Measurements from ENCODE around the gene SLC22A3.
A peak's percentile ranks its signal among the peaks of the same experiment; 100 is the strongest.
"Not testable (repeated sequence)": the region's sequence is repeated elsewhere in the genome, so short reads cannot be mapped to it uniquely, and the experiment has no call there.

Gene SLC22A3

DNA sequence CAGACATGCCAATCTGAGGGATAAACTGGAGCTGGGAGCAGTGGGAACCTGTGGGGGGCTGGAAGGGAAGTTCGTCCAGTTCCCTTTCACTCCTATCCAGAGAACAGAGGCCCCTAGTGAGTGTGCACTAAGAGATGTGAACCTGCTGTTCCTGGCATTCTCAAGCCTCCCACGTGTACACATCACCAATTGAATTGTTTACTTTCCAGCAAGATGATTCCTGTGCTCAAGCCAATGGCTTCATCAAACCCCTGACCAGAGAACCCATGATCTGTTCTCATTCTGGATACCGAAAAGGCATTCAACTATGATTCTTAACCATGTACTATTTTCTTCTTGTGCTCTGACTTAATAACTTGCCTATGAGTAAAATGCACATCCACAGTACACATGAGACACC is 10.2 kb upstream of the SLC22A3 start:
- DNase-seq = no peak

DNA sequence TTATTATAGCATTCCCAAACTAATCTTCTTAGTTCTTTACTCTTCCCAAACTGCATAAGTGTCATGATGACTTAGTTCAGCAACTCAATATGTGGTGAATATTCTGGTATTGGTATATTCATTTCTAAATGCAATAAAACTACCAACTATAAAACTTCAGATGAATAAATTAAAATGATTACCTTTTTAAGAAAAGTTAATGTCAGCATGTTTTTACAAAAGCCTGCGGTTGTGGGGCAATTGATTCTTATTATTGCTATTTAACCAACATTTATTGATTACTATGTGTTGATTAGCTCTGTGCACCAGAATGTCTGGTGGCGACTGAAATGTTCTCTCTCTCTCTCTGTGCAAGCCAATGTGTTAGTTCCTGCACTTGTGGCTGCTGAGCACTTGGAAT is 5.0 kb upstream of the SLC22A3 start:
- DNase-seq = no peak

DNA sequence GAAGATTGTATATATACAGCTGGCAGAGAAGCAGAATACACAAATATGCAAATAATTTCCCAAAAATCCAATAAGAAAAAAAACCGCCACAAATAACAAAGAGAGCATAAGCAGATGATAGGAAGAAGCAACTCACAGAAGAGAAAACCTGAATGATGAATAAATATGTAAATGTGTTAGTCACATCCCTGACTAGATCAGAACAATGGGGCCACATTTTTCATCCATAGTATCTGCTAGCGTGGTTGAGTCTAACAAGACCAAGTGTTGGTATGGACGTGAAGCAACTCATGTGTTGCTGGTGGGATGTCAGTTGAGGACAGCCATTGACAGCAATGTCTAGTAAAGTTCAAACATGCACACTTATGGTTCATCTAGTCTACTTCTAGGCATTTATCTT is 3.9 kb upstream of the SLC22A3 start:
- no peak for DNase-seq

DNA sequence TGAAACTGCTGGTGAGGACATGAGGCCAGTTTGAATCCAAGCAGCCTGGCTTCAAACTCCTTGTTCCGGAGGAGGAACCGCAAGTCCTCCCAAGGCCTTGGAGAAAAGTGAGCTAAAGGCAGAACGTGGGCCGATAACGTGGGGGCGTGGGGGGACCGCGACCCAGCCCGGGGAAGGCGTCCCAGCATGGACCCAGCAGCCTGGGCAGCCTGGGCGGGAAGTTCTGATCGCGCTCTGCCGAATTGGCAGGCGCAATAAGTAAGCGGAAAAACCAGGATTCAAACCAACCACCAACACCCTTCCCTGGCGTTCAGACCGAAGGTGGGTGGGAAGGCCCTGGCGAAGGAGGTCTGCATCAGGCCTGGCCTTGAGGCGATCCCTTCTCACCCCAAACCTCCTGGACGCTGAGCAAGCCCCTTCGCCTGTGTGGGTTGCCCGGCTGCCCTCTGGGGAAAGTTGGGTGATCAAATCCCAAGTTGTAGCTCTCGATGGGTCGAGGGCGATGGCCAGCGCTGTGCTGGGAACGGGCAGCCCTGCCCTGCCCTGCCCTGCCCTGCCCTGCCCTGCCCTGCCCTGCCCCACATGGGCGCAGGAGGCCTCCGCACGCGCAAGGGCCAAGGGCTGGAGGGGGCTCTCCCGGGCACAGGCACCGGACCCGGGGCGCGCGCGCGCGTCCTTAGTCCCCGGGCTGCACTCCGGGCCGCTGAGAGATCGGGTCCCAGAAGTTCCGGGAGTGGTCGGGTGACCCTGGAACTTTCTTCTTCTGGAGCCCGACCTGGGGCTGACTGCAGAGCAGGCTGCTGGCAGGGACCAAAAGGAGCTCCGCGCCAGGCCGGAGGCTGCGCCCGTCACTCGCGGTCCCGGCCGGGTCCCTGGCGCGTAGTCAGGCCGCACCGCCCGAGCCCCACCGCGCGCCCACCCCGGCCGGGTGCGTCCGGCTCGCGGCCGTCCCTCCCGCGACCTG is 637 bp upstream of the SLC22A3 start:
- no peak for DNase-seq

DNA sequence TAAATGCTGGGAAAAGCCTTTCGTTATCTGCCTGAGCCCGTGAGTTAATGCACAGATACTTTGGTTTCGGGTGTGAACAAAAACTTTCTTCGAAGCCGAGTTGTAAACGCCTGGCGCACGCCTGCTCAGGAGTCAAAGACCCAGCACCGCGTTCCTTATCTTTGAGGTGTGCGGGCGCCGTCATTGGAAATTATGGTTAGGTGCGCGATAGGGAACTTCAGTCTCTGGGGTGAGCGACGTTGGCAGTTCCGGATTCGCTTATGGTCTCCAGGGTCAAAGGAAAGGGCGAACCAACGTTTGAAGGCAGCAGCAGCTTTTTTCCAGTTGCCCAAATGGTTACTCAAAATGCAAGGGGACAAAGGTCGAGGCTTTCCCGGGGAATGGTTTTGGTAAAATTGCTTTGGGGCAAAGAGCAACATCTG is 853 bp downstream of the SLC22A3 start:
- DNase-seq = no peak

DNA sequence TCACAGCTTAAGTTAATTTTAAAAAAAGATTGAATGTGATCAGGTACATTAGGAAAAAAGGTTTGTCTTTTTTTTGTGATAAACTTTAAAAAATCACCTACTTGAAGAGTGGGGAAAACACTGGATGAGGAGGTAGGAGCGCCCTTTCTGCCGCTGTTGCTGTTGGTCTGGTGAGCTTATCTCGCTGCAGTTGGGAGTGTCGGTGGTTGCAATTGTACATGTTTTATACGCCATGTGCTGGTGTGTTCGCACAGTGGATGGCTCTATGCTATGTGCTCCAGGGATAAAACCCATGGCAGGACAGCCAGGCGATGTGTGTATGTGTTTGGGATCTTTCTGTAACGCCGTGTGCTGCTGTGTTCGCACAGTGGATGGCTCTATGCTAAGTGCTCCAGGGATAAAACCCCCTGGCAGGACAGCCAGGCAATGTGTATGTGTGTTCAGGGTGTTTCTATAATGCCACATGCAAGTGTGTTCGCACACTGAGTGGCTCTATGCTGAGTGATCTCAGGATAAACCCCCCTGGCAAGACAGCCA is 1.7 kb downstream of the SLC22A3 start:
- DNase-seq = no peak

DNA sequence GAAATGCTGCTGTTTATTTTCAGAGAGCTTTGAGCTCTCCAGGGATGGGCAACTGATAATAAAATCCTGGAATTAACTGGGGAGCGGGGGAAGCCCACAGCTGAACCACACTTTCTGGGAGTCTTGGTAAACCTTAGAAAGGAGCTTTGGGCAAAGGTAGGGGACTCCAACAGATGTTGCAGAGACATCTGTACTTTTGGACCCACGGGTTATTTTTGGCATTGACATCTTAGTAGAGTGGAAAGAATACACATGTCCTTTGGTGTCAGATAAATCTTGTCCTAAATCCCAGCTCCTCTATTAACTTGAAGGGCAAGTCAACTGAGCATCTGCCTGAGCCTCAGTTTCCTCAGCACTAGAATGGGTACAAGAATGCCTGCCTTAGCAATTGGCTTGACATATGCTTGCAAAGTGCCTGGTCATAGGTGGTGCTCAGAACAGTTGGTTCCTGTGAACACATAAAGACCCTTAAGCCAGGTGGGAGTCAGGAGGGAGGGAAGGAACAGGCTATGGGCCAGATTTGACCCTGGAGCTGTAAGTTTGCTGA is 5.8 kb downstream of the SLC22A3 start:
- no peak for DNase-seq

DNA sequence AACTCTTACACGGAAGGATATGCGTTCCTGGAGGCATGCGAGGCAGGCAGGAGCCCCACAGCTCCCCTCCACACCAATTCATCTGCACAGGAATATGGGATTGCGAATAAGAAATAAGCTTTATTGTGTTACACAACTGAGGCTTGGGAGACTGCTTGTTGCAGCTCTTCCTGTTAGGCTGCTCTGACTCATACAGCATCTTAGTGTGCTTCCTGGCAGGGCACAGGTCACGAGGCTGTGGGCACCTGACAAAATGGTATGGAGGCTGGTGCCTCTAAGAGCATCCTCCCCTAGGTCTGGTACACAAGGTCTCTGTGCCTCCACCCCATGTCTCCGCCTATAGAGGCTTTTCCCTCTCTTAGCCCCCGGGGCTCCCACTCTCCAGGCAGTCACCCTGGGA is 6.8 kb downstream of the SLC22A3 start:
- no peak for DNase-seq

DNA sequence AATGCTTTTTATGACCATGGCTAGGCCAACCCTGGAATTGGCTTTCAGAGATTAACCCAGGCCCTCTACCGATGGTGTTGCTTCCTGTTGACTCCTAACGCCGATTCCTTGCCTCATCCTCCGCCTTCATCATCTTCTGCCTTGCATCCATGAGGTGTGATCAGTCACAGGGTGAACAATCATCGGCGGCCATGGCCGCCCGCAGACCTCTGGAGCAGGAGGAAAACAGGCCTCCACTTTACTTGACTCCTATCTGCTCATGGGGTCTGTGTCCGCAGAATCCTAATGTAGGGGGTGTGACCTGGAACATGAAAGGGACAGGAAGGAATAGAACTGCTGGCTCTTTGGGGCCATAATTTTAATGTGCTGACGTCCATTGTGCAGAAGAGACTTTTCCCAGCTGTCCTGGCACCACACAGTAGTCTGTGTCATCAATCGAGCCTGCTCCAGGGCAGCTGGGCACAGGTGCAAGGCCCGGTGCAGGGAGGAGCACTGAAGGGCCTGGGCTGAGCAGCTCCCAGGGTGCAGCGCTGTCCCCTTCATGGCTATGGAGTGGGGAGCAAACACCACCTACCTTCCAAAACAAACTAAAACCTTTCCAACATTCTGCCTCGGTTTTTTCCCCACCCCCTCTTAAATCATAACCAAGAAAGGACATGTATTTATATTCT is 8.0 kb downstream of the SLC22A3 start:
- DNase-seq = peak; percentile 49 to 80

DNA sequence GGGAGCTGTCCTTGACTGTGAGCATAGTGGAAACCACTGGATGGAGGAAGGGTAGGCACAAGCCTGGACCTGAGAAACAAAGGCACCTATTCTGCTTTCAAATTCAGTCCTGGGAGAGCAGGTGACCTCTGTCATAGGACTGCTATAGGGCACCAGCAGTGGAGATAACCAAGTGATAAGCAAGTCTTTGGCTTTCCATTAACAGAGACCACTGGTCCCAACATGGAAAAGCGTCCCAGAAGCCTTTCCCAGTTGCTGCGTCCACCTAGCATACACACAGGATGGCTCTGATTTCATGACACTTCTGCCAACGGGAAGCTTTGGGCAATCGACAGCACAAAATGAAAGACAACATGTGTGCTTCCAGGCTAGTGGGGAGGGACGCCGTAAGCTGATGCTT is 8.9 kb downstream of the SLC22A3 start:
- no peak for DNase-seq

DNA sequence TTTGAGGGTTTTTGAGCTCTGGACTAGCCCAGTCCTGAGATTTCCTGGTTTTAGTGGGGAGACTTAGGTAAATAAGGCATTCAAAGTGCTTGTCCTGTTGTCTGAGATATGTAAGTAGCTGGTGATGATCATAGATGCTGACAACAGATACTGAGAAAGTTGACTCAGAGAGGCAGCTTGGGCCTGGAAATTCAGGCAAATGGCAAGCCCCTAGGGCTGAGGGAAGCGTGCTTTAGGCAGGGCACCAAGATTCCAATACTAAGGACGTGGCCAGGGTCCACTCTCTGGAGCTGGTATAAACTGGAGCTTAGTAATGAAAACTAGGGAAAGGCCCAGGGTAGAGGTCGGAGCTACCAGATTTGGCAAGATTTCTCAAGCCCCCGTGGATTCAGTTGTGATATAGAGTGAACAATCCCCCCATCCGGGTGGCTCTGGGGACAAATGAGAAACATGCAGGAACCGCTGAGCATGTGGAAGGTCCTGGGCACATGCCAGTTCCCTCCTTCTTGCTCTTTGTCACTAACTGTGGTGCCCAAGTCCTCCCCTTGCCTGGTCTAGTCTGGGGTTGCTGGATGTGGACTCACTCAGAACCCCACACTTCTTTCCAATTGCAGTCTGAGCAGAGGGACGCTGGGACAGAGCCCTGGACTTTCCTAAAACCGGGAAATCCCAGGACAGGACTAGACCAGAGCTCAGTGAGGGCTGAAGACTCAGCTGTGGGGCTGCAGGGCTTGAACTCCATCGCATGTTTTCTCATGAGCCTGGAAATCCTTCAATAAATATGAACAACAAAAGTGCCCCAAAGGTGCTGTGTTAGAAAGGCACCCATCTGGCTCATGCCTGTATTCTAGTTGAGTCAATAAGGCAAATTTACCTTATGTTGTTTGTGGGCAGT is 10.3 kb downstream of the SLC22A3 start:
- DNase-seq = no peak

DNA sequence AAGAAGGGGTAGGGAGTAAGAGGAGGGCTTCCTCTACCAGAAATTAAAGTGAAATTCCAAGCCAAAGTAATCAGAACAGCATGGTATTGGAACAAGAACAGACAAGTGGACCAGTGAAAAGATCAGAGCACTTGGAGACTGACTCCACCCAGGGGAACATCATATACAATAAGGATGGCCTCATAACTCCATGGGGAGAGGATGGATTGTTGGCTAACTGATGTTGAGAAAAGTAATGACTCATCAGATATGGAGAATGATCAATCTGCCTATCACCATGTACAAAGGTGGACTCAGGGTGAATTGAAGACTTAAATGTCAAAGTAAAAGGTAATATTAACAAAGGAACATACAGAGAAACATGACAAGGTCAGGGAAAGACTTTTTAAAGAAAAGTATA is 12.8 kb downstream of the SLC22A3 start:
- DNase-seq = no peak

DNA sequence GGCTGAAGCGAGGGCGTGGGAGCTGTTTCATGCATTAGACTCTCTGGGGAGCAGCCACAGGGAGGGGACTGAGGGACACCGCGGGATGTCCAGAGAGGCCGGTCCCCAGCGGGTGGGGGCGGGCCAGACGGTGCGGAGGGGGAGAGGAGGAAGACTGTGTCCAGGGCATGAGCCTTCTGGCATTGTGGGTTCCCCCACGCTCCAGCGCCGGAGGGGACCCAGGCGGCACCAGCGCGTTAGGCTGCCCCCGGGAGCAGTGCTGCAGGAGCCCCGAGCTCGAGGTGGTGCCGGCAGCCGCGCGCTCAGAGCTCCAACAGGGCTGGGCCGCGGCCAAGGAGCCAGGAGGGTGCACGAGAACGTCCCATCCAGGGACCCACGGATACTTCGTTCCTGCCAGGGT is 14.4 kb downstream of the SLC22A3 start:
- DNase-seq = no peak

DNA sequence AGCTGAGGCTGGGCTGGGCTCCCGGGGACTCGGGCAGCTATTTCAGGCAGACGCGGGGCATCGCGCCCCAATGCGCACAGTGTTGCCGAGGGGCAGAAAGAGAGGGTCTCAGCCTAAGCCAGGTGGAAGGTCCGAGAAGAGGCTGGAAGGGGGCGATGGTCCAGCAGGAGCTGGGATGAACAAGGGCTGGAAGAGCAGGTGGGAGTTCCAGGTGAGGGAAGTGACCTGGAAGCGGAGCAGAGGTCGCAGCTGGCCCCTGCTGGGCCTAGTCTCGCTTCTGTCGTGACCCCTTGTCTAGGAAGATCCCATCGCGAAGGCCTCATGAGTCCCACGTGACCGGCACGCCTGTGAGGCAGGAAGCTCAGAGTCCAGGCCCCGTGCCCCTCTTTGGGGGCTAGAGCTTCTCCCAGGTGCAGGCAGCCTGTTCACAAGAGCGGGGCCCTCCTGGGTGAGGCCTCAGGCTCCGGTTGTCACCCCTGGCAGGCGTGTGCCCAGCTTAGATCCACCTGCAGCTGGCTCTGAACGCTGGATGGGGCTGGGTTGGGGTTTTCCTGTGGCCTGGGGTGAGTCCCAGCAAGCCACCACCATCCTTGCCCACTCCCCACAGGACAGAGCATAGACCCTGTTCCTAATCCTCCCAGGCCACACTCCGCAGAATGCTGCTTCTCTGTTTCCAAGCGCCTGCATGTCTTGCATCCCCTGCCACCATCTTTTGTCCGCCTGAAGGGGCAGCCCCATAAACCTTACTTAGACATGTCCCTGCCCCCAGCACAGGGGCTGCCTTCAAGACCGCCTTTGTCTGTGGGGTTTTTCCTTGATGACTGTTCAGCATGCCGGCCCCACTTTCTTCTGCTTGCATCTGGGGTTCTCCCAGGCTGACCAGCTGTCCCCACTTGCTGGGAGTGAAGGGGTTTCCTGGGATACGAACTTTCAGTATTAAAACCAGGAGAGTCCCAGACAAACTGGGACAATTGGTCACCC is 15.1 kb downstream of the SLC22A3 start:
- DNase-seq = no peak

DNA sequence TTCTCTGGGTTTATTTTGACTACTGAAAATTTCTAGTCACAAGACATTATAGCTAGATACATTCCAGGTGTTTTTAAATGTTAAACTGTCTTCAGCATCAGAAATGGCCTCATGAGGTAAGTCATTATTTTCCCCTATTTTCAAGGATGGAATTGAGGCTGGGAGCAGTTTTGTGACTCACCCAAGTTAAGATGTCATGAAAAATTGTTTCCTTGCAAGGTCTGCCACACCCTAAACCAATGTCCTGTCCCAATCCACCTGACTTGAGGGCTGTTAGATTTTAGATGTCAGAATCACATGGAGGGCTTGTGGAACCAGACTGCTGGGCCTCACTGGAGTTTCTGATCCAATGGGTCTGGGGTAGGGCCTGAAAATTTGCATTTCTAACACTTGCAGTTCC is 16.9 kb downstream of the SLC22A3 start:
- no peak for DNase-seq

DNA sequence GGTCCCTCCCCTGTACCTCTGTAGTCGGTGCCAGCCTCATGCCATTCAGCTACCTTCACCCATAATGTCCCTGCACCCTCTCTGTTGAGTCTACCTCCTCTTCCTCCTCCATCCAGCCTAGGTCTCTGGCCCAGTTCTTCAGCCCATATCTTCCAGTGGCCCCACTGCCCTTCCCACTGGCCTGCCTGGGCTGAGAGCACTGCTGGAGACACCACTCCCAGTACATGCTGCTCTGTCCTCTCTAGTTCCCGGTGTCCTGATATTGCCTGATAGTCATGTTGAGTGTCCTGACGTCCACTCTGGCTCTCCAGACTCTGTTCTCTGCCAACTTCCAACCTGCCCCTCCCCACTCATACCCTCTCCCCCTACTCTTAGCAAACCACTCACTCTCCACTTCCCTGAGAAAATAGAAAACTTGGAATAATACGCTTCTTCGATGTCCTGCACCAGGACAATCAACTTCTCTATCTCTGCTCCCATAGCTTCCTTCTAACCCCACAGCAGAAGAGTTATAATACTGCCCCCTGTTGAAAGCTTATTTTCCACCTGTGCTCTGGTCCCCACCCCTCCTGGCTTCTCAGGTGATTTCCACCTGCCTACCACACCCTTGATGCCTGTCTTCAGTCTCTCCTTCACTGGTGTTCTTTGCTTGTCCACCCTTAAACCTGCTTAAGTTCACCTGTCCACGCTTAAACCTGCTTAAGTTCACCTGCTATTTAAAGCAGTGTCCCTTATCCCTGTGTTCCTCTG is 19.8 kb downstream of the SLC22A3 start:
- no peak for DNase-seq

DNA sequence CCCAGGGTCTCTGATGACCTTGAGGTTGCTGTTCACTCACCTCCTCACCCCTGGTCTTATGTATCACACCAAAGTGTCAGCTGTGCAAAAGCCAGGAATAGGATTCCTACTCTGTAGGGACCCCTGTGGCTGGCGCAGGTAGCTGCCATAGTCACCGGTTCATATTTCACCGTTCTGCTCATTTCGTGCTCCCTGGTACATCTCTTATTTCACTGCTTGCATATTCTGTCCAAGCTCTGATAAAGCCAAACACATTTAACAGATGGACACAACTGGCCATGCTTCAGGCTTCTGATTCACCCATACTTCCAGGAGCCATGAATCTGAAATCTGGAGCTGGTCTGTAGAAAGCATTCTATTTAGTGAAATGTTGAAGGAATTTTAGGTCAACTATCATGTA is 20.5 kb downstream of the SLC22A3 start:
- DNase-seq = no peak

DNA sequence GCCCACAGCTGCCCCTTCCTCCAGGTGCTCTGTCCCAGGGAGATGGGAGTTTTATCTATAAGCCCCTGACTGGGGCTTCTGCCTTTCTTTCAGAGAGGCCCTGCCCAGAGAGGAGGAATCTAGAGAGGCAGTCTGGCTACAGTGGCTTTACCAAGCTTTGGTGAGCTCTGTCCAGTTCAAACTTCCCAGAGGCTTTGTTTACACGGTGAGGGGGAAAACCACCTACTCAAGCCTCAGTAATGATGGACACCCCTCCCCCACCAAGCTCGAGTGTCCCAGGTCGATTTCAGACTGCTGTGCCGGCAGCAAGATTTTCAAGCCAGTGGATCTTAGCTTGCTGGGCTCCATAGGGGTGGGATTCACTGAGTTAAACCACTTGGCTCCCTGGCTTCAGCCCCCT is 25.4 kb downstream of the SLC22A3 start:
- not testable (repeated sequence) for DNase-seq

DNA sequence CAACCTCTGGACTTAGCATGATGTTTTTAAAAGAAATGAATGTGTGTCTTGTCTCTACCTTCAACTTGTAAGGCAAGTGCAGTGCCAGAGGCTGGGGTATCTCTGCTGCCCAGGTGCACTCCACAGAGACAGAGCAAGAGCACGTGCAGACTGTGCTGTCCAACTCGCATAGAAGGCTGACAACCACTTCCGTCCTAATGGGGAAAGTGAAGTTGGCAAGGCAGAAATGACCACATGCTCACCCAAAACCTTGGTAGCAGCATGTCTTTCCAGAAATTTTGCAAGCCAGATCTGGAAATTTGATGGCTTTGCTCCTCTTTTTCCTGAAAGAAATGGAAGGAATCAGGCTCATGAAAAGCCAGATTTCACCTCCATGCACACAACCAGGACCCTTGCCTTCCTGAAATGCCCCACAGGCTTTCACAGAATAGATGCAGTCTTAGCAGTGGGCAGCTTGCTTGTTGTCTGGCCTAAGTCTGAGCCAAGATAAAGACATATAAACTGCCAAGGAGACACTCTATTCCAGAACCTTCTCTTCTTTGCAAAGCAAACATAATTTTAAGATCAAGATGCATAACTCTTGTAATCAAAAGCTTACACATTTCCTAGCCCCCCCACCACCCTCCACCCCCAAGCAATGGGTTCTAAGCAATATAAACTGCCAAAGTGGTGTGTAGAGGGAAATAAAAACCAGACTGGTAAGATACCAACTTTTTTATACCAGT is 26.8 kb downstream of the SLC22A3 start:
- no peak for DNase-seq

DNA sequence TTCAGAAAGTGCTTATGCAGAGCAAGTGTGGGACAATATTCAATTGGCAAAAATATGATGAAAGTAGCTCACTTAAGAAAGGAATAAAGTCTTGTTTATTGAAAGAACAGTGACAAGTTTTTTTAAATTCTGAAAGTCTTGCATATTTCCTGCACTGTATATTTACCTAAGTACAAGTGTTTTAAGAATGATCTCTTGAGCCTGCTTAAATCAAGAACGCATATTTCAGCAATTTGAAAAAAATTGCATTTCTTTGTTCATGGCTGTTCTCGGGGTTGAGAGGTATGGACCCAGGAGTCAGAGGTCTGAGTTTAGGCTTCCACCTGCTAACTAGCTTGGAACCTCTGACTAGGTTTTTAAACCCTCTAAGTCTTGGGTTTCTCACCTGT is 27.4 kb downstream of the SLC22A3 start:
- no peak for DNase-seq
